ENCODE data around the gene ZNF618. TPM values are rescaled to one million over a fixed set of nuclear protein-coding genes. Genes with fewer than 3 reads are reported as not detected.

Gene ZNF618
- total RNA-seq, 4 donors from 2014 or later: 2.9 to 5.8 (median 4.2) TPM

- no peaks in the 10 kb centered on the region for H3K4me1 ChIP-seq
- WGBS: 95% methylated on average over 7 of the region's 13 CpGs
- H3K36me3 ChIP-seq: no peaks in the 10 kb centered on the region
- no peak for TF ChIP-seq EP300 (IDR thresholded peaks at IDR 0.05)
- no peak for TF ChIP-seq CTCF (IDR thresholded peaks at IDR 0.05)
- TF ChIP-seq POLR2A (IDR thresholded peaks at IDR 0.05): no peak
- no peak for TF ChIP-seq POLR2AphosphoS5 (IDR thresholded peaks at IDR 0.05)
- no peak overlapping the region for H3K27ac ChIP-seq
- no peaks in the 10 kb centered on the region for H3K9me3 ChIP-seq
- DNase-seq (ENCODE audit: low spot score in 2 of 2): no peak
- no peak overlapping the region for H3K4me3 ChIP-seq
- H3K27me3 ChIP-seq: no peaks in the 10 kb centered on the region
Observed at GRCh38 chr9:113934829-113935676, 58.9 kb downstream of the ZNF618 start.

- Histone ChIP-seq H3K36me3 (no peaks in the 10 kb centered on the region), H3K27ac (no peak overlapping the region), H3K4me1 (no peaks in the 10 kb centered on the region), H3K27me3 (no peaks in the 10 kb centered on the region), H3K9me3 (no peaks in the 10 kb centered on the region), H3K4me3 (no peak overlapping the region)
- WGBS: 91% methylated on average over 6 of the region's 10 CpGs
- TF ChIP-seq EP300 (IDR thresholded peaks at IDR 0.05) (no peak), POLR2AphosphoS5 (IDR thresholded peaks at IDR 0.05) (no peak), POLR2A (IDR thresholded peaks at IDR 0.05) (no peak), CTCF (IDR thresholded peaks at IDR 0.05) (no peak)
- no peak for DNase-seq (ENCODE audit: low spot score in 2 of 2)
Observed at GRCh38 chr9:113935677-113936380, 59.7 kb downstream of the ZNF618 start.

GRCh38 chr9:113940077-113940476 lies 64.0 kb downstream of the ZNF618 start:
- no peak overlapping the region for H3K4me3 ChIP-seq
- H3K4me1 ChIP-seq: no peaks in the 10 kb centered on the region
- no peaks in the 10 kb centered on the region for H3K9me3 ChIP-seq
- no peak for DNase-seq (ENCODE audit: low spot score in 2 of 2)
- TF ChIP-seq EP300 (IDR thresholded peaks at IDR 0.05) (no peak), POLR2A (IDR thresholded peaks at IDR 0.05) (no peak), POLR2AphosphoS5 (IDR thresholded peaks at IDR 0.05) (no peak), CTCF (IDR thresholded peaks at IDR 0.05) (no peak)
- H3K27ac ChIP-seq: no peak overlapping the region
- H3K27me3 ChIP-seq: no peaks in the 10 kb centered on the region
- H3K36me3 ChIP-seq: no peaks in the 10 kb centered on the region

GRCh38 chr9:113941056-113941455 lies 64.9 kb downstream of the ZNF618 start:
- Histone ChIP-seq H3K9me3 (no peaks in the 10 kb centered on the region), H3K27ac (no peak overlapping the region), H3K4me3 (no peak overlapping the region), H3K4me1 (no peaks in the 10 kb centered on the region), H3K27me3 (no peaks in the 10 kb centered on the region), H3K36me3 (no peaks in the 10 kb centered on the region)
- no peak for DNase-seq (ENCODE audit: low spot score in 2 of 2)
- TF ChIP-seq CTCF (IDR thresholded peaks at IDR 0.05): no peak
- no peak for TF ChIP-seq POLR2A (IDR thresholded peaks at IDR 0.05)
- no peak for TF ChIP-seq POLR2AphosphoS5 (IDR thresholded peaks at IDR 0.05)
- TF ChIP-seq EP300 (IDR thresholded peaks at IDR 0.05): no peak

GRCh38 chr9:113941526-113941925 lies 65.4 kb downstream of the ZNF618 start:
- Histone ChIP-seq H3K27me3 (no peaks in the 10 kb centered on the region), H3K36me3 (no peaks in the 10 kb centered on the region), H3K4me3 (no peak overlapping the region), H3K27ac (no peak overlapping the region), H3K4me1 (no peaks in the 10 kb centered on the region), H3K9me3 (no peaks in the 10 kb centered on the region)
- WGBS: 83% methylated on average over 2 of the region's 2 CpGs
- DNase-seq (ENCODE audit: low spot score in 2 of 2): no peak
- TF ChIP-seq POLR2AphosphoS5 (IDR thresholded peaks at IDR 0.05) (no peak), POLR2A (IDR thresholded peaks at IDR 0.05) (no peak), EP300 (IDR thresholded peaks at IDR 0.05) (no peak), CTCF (IDR thresholded peaks at IDR 0.05) (no peak)
